SK-N-SH (cell line): ENCODE measurements around the gene VPS8. TPM values are rescaled to one million over a fixed set of nuclear protein-coding genes. Genes with fewer than 3 reads are reported as not detected.

Experiments
- CTCF ChIA-PET: fragments of 300-600, 350-600 bp; formaldehyde crosslinking; extraction: SDS; loops from one replicate; lab custom pipeline; 2021; lab: Yijun Ruan, JAX
- POLR2A ChIA-PET: fragments of 350-600 bp; sonication (Branson Sonifier 250); formaldehyde crosslinking; extraction: SDS; loops from one replicate; lab custom pipeline; 2020; ENCODE audit warnings: antibody characterized with exemption, inconsistent platforms; lab: Yijun Ruan, JAX
- DNase-seq: peaks from one replicate; pipeline ENCODE4 v3.0.0; 2012
- H2AFZ ChIP-seq: fragments of 200-600 bp; sonication (generic); 2 replicates; pipeline ENCODE4 v1.8.1; 2016; ENCODE audit warnings: antibody characterized with exemption, mild to moderate bottlenecking, low read depth
- H3F3A ChIP-seq: fragments of 200-600 bp; sonication (generic); replicated peaks from 2 replicates; pipeline ENCODE3; 2016; ENCODE audit warnings: antibody characterized with exemption, mild to moderate bottlenecking; ENCODE audit not compliant: insufficient read depth
- H3K27ac ChIP-seq, 2 experiments: fragments of 200-500 bp in 1 of 2; fragments of 200-600 bp in 1 of 2; sonication (Bioruptor generic) in 1 of 2; sonication (generic), shearing (Covaris generic) in 1 of 2; 2 replicates each; pipeline versions ENCODE4 v1.5.1 to v1.6.1; 2014 to 2016; ENCODE audit warnings: low read depth in 2 of 2, inconsistent platforms in 1 of 2, low read length in 1 of 2, mild to moderate bottlenecking in 1 of 2, mixed read lengths in 1 of 2
- H3K27me3 ChIP-seq: fragments of 200-600 bp; sonication (generic), shearing (Covaris generic); 2 replicates; pipeline ENCODE4 v1.6.1; 2016; ENCODE audit warnings: mixed run types; ENCODE audit not compliant: insufficient read depth
- H3K36me3 ChIP-seq, 2 experiments: fragments of 200-500 bp in 1 of 2; fragments of 200-600 bp in 1 of 2; sonication (Bioruptor generic) in 1 of 2; sonication (generic) in 1 of 2; replicated peaks in 1 of 2; 2 replicates each; pipeline versions ENCODE3 to v1.5.1; 2014 to 2016; ENCODE audit warnings: low read length in 1 of 2, mild to moderate bottlenecking in 1 of 2; ENCODE audit not compliant: insufficient read depth in 2 of 2, control insufficient read depth in 1 of 2
- H3K4me1 ChIP-seq, 2 experiments: fragments of 200-500 bp in 1 of 2; fragments of 200-600 bp in 1 of 2; sonication (Bioruptor generic) in 1 of 2; sonication (generic), shearing (Covaris generic) in 1 of 2; 2 replicates each; pipeline versions ENCODE4 v1.5.1 to v1.6.1; 2014 to 2016; ENCODE audit warnings: low read depth in 1 of 2, low read length in 1 of 2, mixed run types in 1 of 2; ENCODE audit not compliant: insufficient read depth in 2 of 2, control insufficient read depth in 1 of 2
- H3K4me2 ChIP-seq: fragments of 200-600 bp; sonication (generic), shearing (Covaris generic); 2 replicates; pipeline ENCODE4 v1.6.1; 2017; ENCODE audit warnings: mixed run types
- H3K4me3 ChIP-seq, 2 experiments: fragments of 200-500 bp in 1 of 2; fragments of 200-600 bp in 1 of 2; sonication (Bioruptor generic) in 1 of 2; sonication (generic), shearing (Covaris generic) in 1 of 2; 2 replicates each; pipeline versions ENCODE4 v1.5.1 to v1.8.1; 2014 to 2016; ENCODE audit warnings: low read depth in 2 of 2, inconsistent platforms in 1 of 2, low read length in 1 of 2, mild to moderate bottlenecking in 1 of 2, mixed read lengths in 1 of 2, moderate library complexity in 1 of 2
- H3K79me2 ChIP-seq: fragments of 200-600 bp; sonication (generic); 2 replicates; pipeline ENCODE4 v1.8.1; 2017; ENCODE audit warnings: mild to moderate bottlenecking; ENCODE audit not compliant: insufficient read depth
- H3K9ac ChIP-seq: fragments of 200-600 bp; sonication (generic); 2 replicates; pipeline ENCODE4 v1.6.1; 2017; ENCODE audit warnings: mixed run types
- H3K9me2 ChIP-seq: fragments of 200-600 bp; sonication (generic); 2 replicates; pipeline ENCODE4 v1.6.1; 2017; ENCODE audit warnings: mixed run types
- H3K9me3 ChIP-seq: fragments of 200-600 bp; sonication (generic); 2 replicates; pipeline ENCODE4 v1.6.1; 2017; ENCODE audit warnings: mixed run types, mild to moderate bottlenecking, moderate library complexity
- H4K20me1 ChIP-seq: fragments of 200-600 bp; sonication (generic); 2 replicates; pipeline ENCODE4 v1.6.1; 2017; ENCODE audit warnings: mild to moderate bottlenecking, mixed run types; ENCODE audit not compliant: insufficient read depth
- CHD2 ChIP-seq: fragments of 150-350 bp; IDR thresholded peaks from 2 replicates; pipeline ENCODE4 v1.6.1; 2018; ENCODE audit warnings: low read length; ENCODE audit not compliant: partially characterized antibody
- CTCF ChIP-seq: fragments of 200-600 bp; sonication (generic); IDR thresholded peaks from 2 replicates; pipeline ENCODE4 v1.6.1; 2017; ENCODE audit warnings: antibody characterized with exemption, mild to moderate bottlenecking, moderate library complexity
- ELF1 ChIP-seq: IDR thresholded peaks from 2 replicates; pipeline ENCODE4 v1.4.0; 2012
- EZH2phosphoT487 ChIP-seq: fragments of 200-600 bp; sonication (generic); IDR thresholded peaks from 2 replicates; pipeline ENCODE4 v1.6.1; 2017; ENCODE audit warnings: low read depth, mixed run types, mild to moderate bottlenecking, antibody characterized with exemption, moderate library complexity, borderline replicate concordance
- FOSL2 ChIP-seq: IDR thresholded peaks from 2 replicates; pipeline ENCODE4 v1.4.0; 2012; ENCODE audit warnings: low read depth, mild to moderate bottlenecking, moderate library complexity, borderline replicate concordance
- FOXJ3 ChIP-seq: sonication (generic); formaldehyde crosslinking; IDR thresholded peaks from 2 replicates; pipeline ENCODE4 v1.5.1; 2020; ENCODE audit warnings: mild to moderate bottlenecking, missing genetic modification reagents
- FOXM1 ChIP-seq: IDR thresholded peaks from 2 replicates; pipeline ENCODE4 v1.4.0; 2012; ENCODE audit warnings: low read depth, mild to moderate bottlenecking
- GATA2 ChIP-seq: sonication (generic); formaldehyde crosslinking; IDR thresholded peaks from 2 replicates; pipeline ENCODE4 v1.5.0; 2020; ENCODE audit warnings: mild to moderate bottlenecking, missing genetic modification reagents
- IRF3 ChIP-seq: fragments of 150-350 bp; IDR thresholded peaks from 2 replicates; pipeline ENCODE4 v1.6.1; 2016; ENCODE audit warnings: mild to moderate bottlenecking, low read depth, low read length
- JUND ChIP-seq: IDR thresholded peaks from 2 replicates; pipeline ENCODE4 v1.4.0; 2012
- MAX ChIP-seq: IDR thresholded peaks from 2 replicates; pipeline ENCODE4 v1.4.0; 2012; ENCODE audit warnings: low read depth
- MEF2A ChIP-seq: IDR thresholded peaks from 2 replicates; pipeline ENCODE4 v1.4.0; 2012; ENCODE audit warnings: low read depth, borderline replicate concordance
- MXI1 ChIP-seq: IDR thresholded peaks from 2 replicates; pipeline ENCODE4 v1.6.1; 2012; ENCODE audit warnings: mild to moderate bottlenecking, low read depth, low read length, improper control_type of control experiment
- NFIC ChIP-seq: IDR thresholded peaks from 2 replicates; pipeline ENCODE4 v1.4.0; 2012; ENCODE audit warnings: borderline replicate concordance
- RCOR1 ChIP-seq: fragments of 150-350 bp; IDR thresholded peaks from 2 replicates; pipeline ENCODE4 v1.6.1; 2017; ENCODE audit warnings: antibody characterized with exemption, low read length
- RFX5 ChIP-seq: IDR thresholded peaks from 2 replicates; pipeline ENCODE4 v1.6.1; 2012; ENCODE audit warnings: mild to moderate bottlenecking, improper control_type of control experiment, low read length
- SIN3A ChIP-seq: IDR thresholded peaks from 2 replicates; pipeline ENCODE4 v1.6.1; 2012; ENCODE audit warnings: low read depth, mild to moderate bottlenecking, low read length, moderate library complexity, borderline replicate concordance
- SMC3 ChIP-seq: IDR thresholded peaks from 2 replicates; pipeline ENCODE4 v1.6.1; 2012; ENCODE audit warnings: low read depth, low read length, improper control_type of control experiment
- TCF12 ChIP-seq: IDR thresholded peaks from 2 replicates; pipeline ENCODE4 v1.4.0; 2012
- TEAD4 ChIP-seq: IDR thresholded peaks from 2 replicates; pipeline ENCODE4 v1.4.0; 2012; ENCODE audit warnings: mild to moderate bottlenecking, borderline replicate concordance; ENCODE audit not compliant: insufficient read depth
- YY1 ChIP-seq: IDR thresholded peaks from 2 replicates; pipeline ENCODE4 v1.4.0; 2012; ENCODE audit warnings: low read depth, mild to moderate bottlenecking
- WGBS: methylation state at CpG from one replicate; pipeline ENCODE4 v1.1.6; 2017; ENCODE audit warnings: low lambda C conversion rate; 5-methylcytosine and 5-hydroxymethylcytosine counted together
- polyA plus RNA-seq, 3 experiments: library from polyadenylated mRNA; depleted of rRNA; stranded (reverse); fragments of >200 nt; gene quantifications; 2 replicates each; pipeline ENCODE4 v1.2.3, GENCODE V29; 2012

The VPS8 gene
- polyA plus RNA-seq, 1 of the 3 experiments (the other 2 are of a cell fraction) = 12.8 TPM

- WGBS = 97% methylated on average over 2 of the region's 2 CpGs
- no peaks in the 10 kb centered on the region for H3K4me1 ChIP-seq
- peaks cover 10 to 34% of the 10 kb centered on the region in 2 experiments for H3K36me3 ChIP-seq
- no peaks in the 10 kb centered on the region for H3K9me2 ChIP-seq
- no peaks in the 10 kb centered on the region for H3K27me3 ChIP-seq
- H3K79me2 ChIP-seq = no peaks in the 10 kb centered on the region; the same call in 1 of the 2 replicates
- H3K9me3 ChIP-seq = no peaks in the 10 kb centered on the region
- no peaks in the 10 kb centered on the region for H3F3A ChIP-seq
- no peak overlapping the region for H3K4me2 ChIP-seq
- ChIA-PET CTCF (interaction anchor here (1.2 kb wide), 1 partner anchor 300 kb away, joined by 4 read pairs; no protein-coding TSS in a partner anchor), POLR2A (no interaction called here)
- DNase-seq = no peak
- H3K9ac ChIP-seq = no peak overlapping the region
- no peak for TF ChIP-seq IRF3
- no peak for TF ChIP-seq SIN3A
- no peak for TF ChIP-seq GATA2 (CRISPR knock-in tag)
- no peak for TF ChIP-seq TCF12
- TF ChIP-seq EZH2phosphoT487 = no peak
- TF ChIP-seq FOXJ3 (CRISPR knock-in tag) = no peak
- TF ChIP-seq MEF2A = no peak
- TF ChIP-seq NFIC = no peak
- no peak for TF ChIP-seq TEAD4
- TF ChIP-seq SMC3 = no peak
- TF ChIP-seq MAX = no peak
- no peak for TF ChIP-seq MXI1
- no peak for TF ChIP-seq RCOR1
- H3K27ac ChIP-seq = no peak overlapping the region
- no peak overlapping the region for H3K4me3 ChIP-seq
- H4K20me1 ChIP-seq = no peaks in the 10 kb centered on the region
- H2AFZ ChIP-seq = no peak overlapping the region
These were observed 68.5 kb downstream of the VPS8 start for GRCh38 chr3:184880276-184881019.

- no peaks in the 10 kb centered on the region for H3K9me3 ChIP-seq
- no peak for TF ChIP-seq FOSL2
- no peak for TF ChIP-seq IRF3
- TF ChIP-seq EZH2phosphoT487 = no peak
- TF ChIP-seq SMC3 = no peak
- no peak for TF ChIP-seq TEAD4
- TF ChIP-seq FOXM1 = no peak
- TF ChIP-seq FOXJ3 (CRISPR knock-in tag) = no peak
- TF ChIP-seq RFX5 = no peak
- no peak for TF ChIP-seq SIN3A
- no peak for TF ChIP-seq ELF1
- TF ChIP-seq JUND = no peak
- TF ChIP-seq CHD2 = no peak
- no peak for TF ChIP-seq MXI1
- no peak for TF ChIP-seq CTCF
- no peak for TF ChIP-seq YY1
- H3F3A ChIP-seq = no peaks in the 10 kb centered on the region
- H3K36me3 ChIP-seq = peaks cover 16 to 21% of the 10 kb centered on the region in 2 experiments
- H3K79me2 ChIP-seq = no peaks in the 10 kb centered on the region; the same call in 1 of the 2 replicates
- DNase-seq = no peak
- no peaks in the 10 kb centered on the region for H3K9me2 ChIP-seq
- H3K9ac ChIP-seq = no peak overlapping the region
- no peaks in the 10 kb centered on the region for H4K20me1 ChIP-seq
- POLR2A ChIA-PET = no interaction called here
- no peak overlapping the region for H3K4me3 ChIP-seq
- WGBS = 100% methylated on average over 1 of the region's 1 CpG
- H3K27ac ChIP-seq = no peak overlapping the region
- CTCF ChIA-PET = interaction anchor here (0.8 to 2.6 kb wide), 4 partner anchors 9 to 331 kb away, joined by 3 to 10 read pairs (median 4); no protein-coding TSS in a partner anchor
- H3K27me3 ChIP-seq = no peaks in the 10 kb centered on the region
- H2AFZ ChIP-seq = no peak overlapping the region
- H3K4me1 ChIP-seq = no peaks in the 10 kb centered on the region
- no peak overlapping the region for H3K4me2 ChIP-seq
These were observed 72.5 kb downstream of the VPS8 start for GRCh38 chr3:184884359-184885017.
